ENCODE measurements around the gene PAX2. TPM values are rescaled to one million over a fixed set of nuclear protein-coding genes. Genes with fewer than 3 reads are reported as not detected.

Gene PAX2
- total RNA-seq, 1 experiment from 2014 or later, result not detected

DNA sequence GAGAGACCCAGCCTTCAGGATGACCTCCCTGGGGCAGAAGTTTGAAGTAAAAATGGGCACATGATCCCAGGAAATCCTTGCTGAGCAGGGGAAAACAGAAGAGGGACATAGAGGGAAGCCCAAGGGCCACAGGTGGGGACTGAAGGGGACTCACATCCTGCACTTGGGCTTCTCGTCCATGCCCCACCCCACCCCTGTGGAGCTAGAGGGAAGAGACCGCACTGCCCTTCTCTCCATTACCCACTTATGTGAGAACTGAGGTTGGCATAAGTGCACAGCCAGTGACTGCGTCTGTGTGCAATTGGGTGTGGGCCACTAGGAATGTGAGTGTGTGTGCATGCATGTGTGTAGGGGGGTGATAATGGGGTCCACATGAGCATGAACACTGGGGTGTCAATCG is 124.0 kb downstream of the PAX2 start:
- H3K27me3 ChIP-seq (replicated peaks), result peaks cover 23% of the 10 kb centered on the region
- H3K4me3 ChIP-seq, result no peak overlapping the region
- no peaks in the 10 kb centered on the region for H3K9me3 ChIP-seq (replicated peaks)
- no peak for DNase-seq (ENCODE audit: low read depth in 1 of 2, low spot score in 2 of 2)
- H3K36me3 ChIP-seq, result no peaks in the 10 kb centered on the region
- no peak overlapping the region for H3K27ac ChIP-seq
- peaks cover 12% of the 10 kb centered on the region for H3K4me1 ChIP-seq (replicated peaks)

DNA sequence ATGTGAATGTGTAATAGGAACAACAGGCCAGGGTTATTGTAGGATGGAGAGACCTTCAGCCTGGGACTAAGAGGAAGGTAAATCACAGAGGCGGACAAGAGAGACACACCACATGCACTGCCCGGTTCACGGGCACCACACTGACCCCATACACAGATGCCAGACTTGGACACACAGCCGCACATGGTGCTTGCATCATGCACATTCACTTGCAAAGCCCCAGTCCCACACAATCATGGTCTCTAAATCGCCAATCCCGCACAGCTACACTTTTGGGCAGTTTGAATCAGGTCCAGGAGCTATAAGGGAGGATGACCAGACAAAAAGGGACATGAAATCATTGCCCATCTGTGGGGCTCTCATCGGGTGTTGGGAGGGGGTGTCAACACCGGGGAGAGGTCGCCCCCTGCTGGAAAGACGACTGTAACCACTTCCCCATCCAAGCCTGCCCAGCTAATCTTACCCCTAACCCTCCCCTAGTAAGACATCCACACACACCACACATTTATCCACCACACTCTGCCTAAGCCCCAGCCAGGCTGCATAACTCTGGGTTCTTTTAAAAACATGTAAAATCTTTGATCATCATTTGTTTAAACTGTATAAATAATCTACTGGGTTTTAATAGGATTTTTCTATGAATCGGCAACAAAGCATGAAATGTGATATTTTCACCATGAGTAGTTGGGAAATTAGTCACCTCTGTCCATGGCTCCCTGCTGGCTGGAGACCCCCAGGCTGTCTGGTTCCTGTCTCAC is 126.8 kb downstream of the PAX2 start:
- Histone ChIP-seq H3K4me3 (no peak overlapping the region), H3K27me3 (replicated peaks) (0 out of 2 replicates have a peak, but pooled peaks cover 3% of the 10 kb centered on the region), H3K27ac (no peak overlapping the region), H3K9me3 (replicated peaks) (no peaks in the 10 kb centered on the region), H3K4me1 (replicated peaks) (peaks cover 12% of the 10 kb centered on the region), H3K36me3 (no peaks in the 10 kb centered on the region)
- peak; percentile 34 to 59 for DNase-seq (ENCODE audit: low read depth in 1 of 2, low spot score in 2 of 2)

DNA sequence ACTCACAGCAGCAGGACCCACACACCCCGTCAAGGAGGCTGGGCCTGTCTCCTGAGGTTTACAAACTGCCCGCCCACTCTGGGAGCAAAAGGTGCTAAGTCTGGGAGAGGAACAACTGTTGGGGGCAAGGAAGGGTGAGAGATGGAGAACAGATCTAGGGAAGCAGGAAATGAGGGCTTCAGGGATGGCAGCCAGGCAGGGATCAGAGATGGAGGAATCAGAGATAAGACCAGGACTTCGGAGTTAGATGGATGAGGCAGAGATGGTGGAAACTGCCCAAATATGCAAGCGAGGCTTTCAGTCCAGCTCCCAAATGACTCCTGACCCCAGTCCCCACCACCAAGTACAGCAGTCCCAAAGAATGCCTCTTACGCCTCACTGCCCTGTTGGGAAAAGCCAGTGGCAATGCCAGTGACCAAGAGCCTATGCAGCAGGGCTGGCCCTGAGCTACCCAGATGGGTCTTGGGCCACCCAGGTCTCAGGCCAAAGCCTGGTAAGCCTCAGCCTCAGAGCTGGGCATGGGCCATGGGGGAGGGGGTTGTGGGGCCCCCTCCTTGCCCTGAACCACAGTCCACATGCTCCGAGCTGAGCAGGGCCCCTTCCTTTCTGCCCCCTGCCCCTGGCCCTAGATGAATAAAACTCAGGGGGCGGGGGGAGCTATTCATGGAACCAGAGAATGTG is 127.9 kb downstream of the PAX2 start:
- Histone ChIP-seq H3K27ac (no peak overlapping the region), H3K4me1 (replicated peaks) (peaks cover 17% of the 10 kb centered on the region), H3K36me3 (no peaks in the 10 kb centered on the region), H3K27me3 (replicated peaks) (no peaks in the 10 kb centered on the region), H3K9me3 (replicated peaks) (no peaks in the 10 kb centered on the region), H3K4me3 (no peak overlapping the region)
- no peak for DNase-seq (ENCODE audit: low read depth in 1 of 2, low spot score in 2 of 2)

DNA sequence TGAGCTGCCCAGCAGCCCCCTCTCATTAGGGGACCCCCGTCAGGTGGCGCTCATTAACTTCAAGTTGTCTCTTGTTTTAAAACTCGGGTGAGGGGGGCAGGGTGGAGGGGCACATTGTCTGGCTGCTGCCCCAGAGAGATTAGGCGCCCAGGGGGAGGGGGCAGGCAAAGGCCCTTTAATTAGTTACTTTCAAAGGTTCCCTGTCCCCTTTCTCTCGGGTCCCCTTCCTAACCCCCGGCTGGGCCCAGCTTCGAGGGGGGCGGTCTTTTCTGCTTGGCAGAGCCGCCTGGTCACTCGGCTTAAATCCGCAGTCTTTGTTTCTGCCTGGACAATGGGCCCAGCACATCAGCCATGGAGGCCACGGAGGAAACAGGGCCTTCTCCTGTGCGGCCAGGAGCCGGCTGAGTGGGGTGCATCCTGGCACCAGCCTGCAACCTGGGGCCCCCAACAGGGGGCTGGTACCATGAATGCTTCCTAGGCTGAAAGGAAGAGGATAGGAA is 128.5 kb downstream of the PAX2 start:
- DNase-seq (ENCODE audit: low read depth in 1 of 2, low spot score in 2 of 2), result no peak
- H3K27ac ChIP-seq, result no peak overlapping the region
- H3K4me1 ChIP-seq (replicated peaks), result peaks cover 22% of the 10 kb centered on the region
- H3K9me3 ChIP-seq (replicated peaks), result no peaks in the 10 kb centered on the region
- no peaks in the 10 kb centered on the region for H3K36me3 ChIP-seq
- H3K4me3 ChIP-seq, result no peak overlapping the region
- H3K27me3 ChIP-seq (replicated peaks), result no peaks in the 10 kb centered on the region

DNA sequence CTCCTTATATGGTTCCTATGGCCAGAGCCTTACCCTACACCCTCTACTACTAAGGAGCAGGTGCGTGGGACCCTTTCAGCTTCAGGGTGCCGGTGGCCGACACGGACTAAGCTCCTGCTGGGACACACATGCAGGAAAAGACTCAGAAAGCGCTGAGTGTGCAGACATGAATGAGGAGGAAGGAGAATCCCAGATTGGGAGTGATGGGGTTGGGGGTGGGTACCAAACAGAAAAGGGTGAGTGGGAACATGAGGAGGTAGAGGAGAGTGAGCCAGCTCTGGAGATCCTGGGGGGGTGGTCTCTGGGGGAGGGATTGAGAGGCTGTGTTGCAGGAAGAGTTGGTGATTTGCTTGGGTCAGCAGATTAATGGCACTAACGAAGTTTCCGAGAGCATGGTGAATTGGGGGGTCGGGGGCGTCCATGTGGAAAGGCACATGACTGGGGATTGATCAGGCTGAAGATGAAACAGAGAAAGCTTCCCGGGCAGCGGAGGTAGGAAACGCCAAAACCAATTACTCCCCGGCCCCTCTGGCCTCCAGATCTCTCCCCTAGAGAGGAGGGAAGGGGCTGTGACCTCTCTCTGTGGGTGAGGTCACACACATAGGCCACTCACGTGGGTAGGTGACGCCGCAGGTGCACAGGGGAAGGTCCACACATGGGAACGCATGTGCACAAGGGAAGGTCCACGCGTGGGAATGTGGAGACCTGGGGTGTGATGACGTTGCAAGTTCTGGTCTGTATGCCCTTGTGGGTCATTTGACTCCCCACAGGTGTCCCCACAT is 129.5 kb downstream of the PAX2 start:
- Histone ChIP-seq H3K36me3 (no peaks in the 10 kb centered on the region), H3K9me3 (replicated peaks) (no peaks in the 10 kb centered on the region), H3K27me3 (replicated peaks) (no peaks in the 10 kb centered on the region), H3K4me3 (no peak overlapping the region), H3K4me1 (replicated peaks) (peaks cover 23% of the 10 kb centered on the region), H3K27ac (no peak overlapping the region)
- no peak for DNase-seq (ENCODE audit: low read depth in 1 of 2, low spot score in 2 of 2)

DNA sequence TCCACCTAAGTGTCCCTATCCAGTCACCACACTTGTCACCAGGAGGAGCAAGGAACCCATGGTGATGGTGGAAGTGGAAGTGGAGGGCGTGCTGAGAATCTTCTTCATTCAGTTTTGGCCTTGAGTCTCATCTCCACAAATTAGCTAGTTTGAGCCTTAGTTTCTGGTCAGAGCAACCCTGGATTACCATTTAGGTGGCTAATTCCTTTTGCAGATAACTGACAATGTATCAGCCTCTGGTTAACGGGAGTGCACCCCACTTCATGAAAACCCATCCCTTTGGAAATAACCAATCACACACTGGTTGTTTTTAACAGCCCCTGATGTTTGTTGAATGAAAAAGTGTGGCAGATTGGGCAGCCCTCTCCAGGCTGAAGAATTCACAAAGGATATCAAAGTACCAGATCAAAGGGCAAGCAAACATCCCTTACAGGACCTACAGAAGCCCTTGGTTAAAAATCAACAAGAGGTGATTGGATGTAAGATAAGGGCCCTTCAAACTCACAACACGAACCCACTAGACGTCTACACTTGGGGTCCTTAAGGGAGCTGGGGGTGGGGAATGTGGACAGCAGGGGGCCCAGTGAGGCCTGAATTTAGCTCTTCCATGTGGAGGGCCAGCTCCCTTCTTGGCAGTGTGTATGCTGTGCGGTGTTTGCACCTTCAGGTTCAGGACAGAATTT is 130.2 kb downstream of the PAX2 start:
- no peak for DNase-seq (ENCODE audit: low read depth in 1 of 2, low spot score in 2 of 2)

DNA sequence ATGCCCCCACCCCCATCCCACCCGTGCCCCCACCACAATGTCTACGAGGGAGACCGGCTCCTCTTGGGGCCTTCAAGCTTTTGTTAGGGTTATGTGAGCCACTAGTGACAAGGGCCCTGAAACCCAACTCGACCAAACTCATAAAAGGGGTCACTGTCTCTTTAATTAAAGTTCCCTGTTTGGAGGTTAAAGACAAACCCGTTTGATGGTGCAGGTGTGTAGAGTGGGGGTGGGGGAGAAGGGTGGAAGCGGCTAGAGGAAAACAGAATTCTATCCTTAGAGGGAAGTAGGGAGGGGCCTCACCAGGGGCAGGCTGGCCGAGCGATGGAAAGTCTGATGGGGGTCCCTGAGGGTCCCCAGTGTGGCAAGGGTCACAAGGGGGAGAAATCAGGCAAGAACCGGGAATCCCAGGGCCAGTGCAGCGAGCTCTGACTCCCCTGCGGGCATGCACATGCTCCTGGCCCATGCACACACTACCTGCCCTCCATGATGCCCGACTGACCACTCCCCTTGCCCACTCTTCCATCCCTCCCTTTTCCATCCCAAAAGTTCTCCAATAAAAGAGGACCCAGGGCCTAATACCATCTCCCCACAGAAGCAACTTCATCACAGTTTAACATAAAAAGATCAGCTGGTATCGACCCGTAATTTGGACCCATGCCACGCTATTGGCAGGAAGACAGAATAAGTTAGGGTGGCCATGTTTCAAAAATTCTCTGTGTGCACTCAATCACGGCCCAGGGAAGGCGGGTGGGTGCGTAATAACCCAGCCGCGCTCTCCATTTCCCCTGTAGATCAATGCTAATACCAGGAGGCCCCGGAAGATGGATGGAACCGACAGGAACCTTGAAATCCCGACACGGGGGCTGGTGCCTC is 131.4 kb downstream of the PAX2 start:
- peaks cover 33% of the 10 kb centered on the region for H3K4me1 ChIP-seq (replicated peaks)
- no peak overlapping the region for H3K4me3 ChIP-seq
- no peak overlapping the region for H3K27ac ChIP-seq
- H3K36me3 ChIP-seq, result no peaks in the 10 kb centered on the region
- no peaks in the 10 kb centered on the region for H3K9me3 ChIP-seq (replicated peaks)
- H3K27me3 ChIP-seq (replicated peaks), result no peaks in the 10 kb centered on the region
- no peak for DNase-seq (ENCODE audit: low read depth in 1 of 2, low spot score in 2 of 2)

More for the DNA sequence above, 130.2 kb downstream of the PAX2 start:
- Histone ChIP-seq H3K9me3 (replicated peaks) (no peaks in the 10 kb centered on the region), H3K27me3 (replicated peaks) (no peaks in the 10 kb centered on the region), H3K4me3 (no peak overlapping the region), H3K27ac (no peak overlapping the region), H3K36me3 (no peaks in the 10 kb centered on the region), H3K4me1 (replicated peaks) (peaks cover 23% of the 10 kb centered on the region)

DNA sequence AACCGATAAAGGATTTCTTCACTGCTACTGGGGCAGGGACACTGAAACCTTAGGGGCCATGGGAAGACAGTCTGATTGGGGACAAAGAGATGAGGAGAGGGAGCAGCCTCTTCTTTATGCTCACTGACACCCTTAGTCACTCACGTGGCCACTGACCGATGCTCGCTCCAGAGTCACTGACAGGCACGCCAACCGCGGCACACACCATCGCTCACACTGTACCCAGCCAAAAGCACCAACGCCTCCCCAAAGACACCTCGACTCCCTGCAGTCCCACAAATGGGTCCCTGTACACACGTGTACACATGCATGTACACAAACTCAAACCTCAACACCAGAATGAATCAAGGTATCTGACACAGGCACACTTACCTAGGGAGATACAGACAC is 132.1 kb downstream of the PAX2 start:
- Histone ChIP-seq H3K36me3 (no peaks in the 10 kb centered on the region), H3K4me1 (replicated peaks) (peaks cover 34% of the 10 kb centered on the region), H3K4me3 (no peak overlapping the region), H3K27me3 (replicated peaks) (no peaks in the 10 kb centered on the region), H3K27ac (no peak overlapping the region), H3K9me3 (replicated peaks) (no peaks in the 10 kb centered on the region)
- DNase-seq (ENCODE audit: low read depth in 1 of 2, low spot score in 2 of 2), result no peak

DNA sequence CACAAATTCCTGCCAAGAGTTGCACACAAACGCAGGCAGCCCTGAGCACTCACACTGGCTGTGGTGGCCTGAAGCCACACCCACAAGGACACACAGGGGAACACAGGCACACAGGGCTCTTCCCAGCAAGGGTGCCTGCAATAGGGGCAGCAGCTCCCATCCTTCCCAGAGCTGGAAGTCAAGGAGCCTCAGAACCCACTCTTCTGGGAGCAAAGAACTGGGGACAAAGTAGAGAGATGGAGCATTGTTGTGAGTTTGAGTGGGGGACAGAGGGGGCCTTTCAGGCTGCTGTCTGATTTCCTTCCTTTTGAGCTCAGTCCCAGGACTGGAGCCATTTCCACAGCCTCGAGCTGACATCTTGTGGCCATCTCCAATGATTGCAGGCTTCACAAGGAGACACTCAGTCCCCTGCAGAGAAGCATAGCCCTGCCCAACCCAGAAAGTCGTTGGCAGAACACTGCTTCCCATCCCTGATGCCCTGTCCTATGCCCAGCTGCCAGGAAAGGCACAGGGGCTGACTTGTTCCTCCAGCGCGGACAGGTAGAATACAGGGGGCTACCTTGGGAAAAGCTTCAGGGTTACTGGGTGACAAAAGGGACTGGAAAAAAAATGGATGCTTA is 133.0 kb downstream of the PAX2 start:
- Histone ChIP-seq H3K36me3 (no peaks in the 10 kb centered on the region), H3K4me3 (no peak overlapping the region), H3K27me3 (replicated peaks) (no peaks in the 10 kb centered on the region), H3K27ac (no peak overlapping the region), H3K4me1 (replicated peaks) (peaks cover 37% of the 10 kb centered on the region), H3K9me3 (replicated peaks) (no peaks in the 10 kb centered on the region)
- DNase-seq (ENCODE audit: low read depth in 1 of 2, low spot score in 2 of 2), result peak; percentile 74 to 85

Other genes with a start within 250 kb of the PAX2 start
- 1.8 and 2.2 TPM in 2 replicates for gene SEC31B, start 225.7 kb upstream of the PAX2 start, total RNA-seq (2014; rRNA removed; shearing (Covaris generic))
- gene NDUFB8, start 215.7 kb upstream of the PAX2 start, total RNA-seq (2014; rRNA removed; shearing (Covaris generic)), result 195 and 280 TPM in 2 replicates
- 3.0 and 9.5 TPM in 2 replicates for gene HIF1AN, start 209.6 kb upstream of the PAX2 start, total RNA-seq (2014; rRNA removed; shearing (Covaris generic))
- 31.4 and 50.1 TPM in 2 replicates for gene SLF2, start 167.4 kb downstream of the PAX2 start, total RNA-seq (2014; rRNA removed; shearing (Covaris generic))
- 0.42 and 0.88 TPM in 2 replicates for gene SEMA4G, start 223.9 kb downstream of the PAX2 start, total RNA-seq (2014; rRNA removed; shearing (Covaris generic))
- 63.7 and 69.4 TPM in 2 replicates for gene MRPL43, start 241.9 kb downstream of the PAX2 start, total RNA-seq (2014; rRNA removed; shearing (Covaris generic))
- 4.3 and 7.5 TPM in 2 replicates for gene TWNK, start 242.0 kb downstream of the PAX2 start, total RNA-seq (2014; rRNA removed; shearing (Covaris generic))